Measurements from ENCODE around the gene CHRNE. TPM values are rescaled to one million over a fixed set of nuclear protein-coding genes. Genes with fewer than 3 reads are reported as not detected.
"Not testable (repeated sequence)": the region's sequence is repeated elsewhere in the genome, so short reads cannot be mapped to it uniquely, and the experiment has no call there.

The CHRNE gene
- polyA plus RNA-seq, 3 donors = 1.4 to 2.8 (median 1.8) TPM

GRCh38 chr17:4941319-4941610, 38.4 kb upstream of the CHRNE start:
- no peak for DNase-seq (ENCODE audit: extremely low read depth in 1 of 11, low read depth in 9 of 11, low spot score in 4 of 11)

- peak in 1 of 11 donors; percentile 87 for DNase-seq (ENCODE audit: extremely low read depth in 1 of 11, low read depth in 9 of 11, low spot score in 4 of 11)
Measured at GRCh38 chr17:4940555-4941318, 37.8 kb upstream of the CHRNE start.

- peak; percentile 96 to 100 (median 99) for DNase-seq (ENCODE audit: extremely low read depth in 1 of 11, low read depth in 9 of 11, low spot score in 4 of 11)
Measured at GRCh38 chr17:4939796-4940554, 37.1 kb upstream of the CHRNE start, which contains the start of the genes RNF167 and SLC25A11. TSS of gene RNF167 (plus strand) at chr17:4940268. CDS start at chr17:4940910, 642 bp downstream. TSS of gene SLC25A11 (minus strand) at chr17:4940046. CDS start at chr17:4939910, 136 bp downstream.

GRCh38 chr17:4939546-4939795, 36.6 kb upstream of the CHRNE start:
- no peak for DNase-seq (ENCODE audit: extremely low read depth in 1 of 11, low read depth in 9 of 11, low spot score in 4 of 11)

GRCh38 chr17:4938688-4939545, 36.0 kb upstream of the CHRNE start:
- no peak for DNase-seq (ENCODE audit: extremely low read depth in 1 of 11, low read depth in 9 of 11, low spot score in 4 of 11)

GRCh38 chr17:4938069-4938491, 35.2 kb upstream of the CHRNE start:
- DNase-seq (ENCODE audit: extremely low read depth in 1 of 11, low read depth in 9 of 11, low spot score in 4 of 11) = no peak

- no peak for DNase-seq (ENCODE audit: extremely low read depth in 1 of 11, low read depth in 9 of 11, low spot score in 4 of 11)
Measured at GRCh38 chr17:4937553-4937952, 34.7 kb upstream of the CHRNE start.

- DNase-seq (ENCODE audit: extremely low read depth in 1 of 11, low read depth in 9 of 11, low spot score in 4 of 11) = no peak
Measured at GRCh38 chr17:4936436-4936835, 33.5 kb upstream of the CHRNE start.

- no peak for DNase-seq (ENCODE audit: extremely low read depth in 1 of 11, low read depth in 9 of 11, low spot score in 4 of 11)
Measured at GRCh38 chr17:4935650-4936049, 32.8 kb upstream of the CHRNE start.

GRCh38 chr17:4934173-4934979, 31.5 kb upstream of the CHRNE start:
- no peak for DNase-seq (ENCODE audit: extremely low read depth in 1 of 11, low read depth in 9 of 11, low spot score in 4 of 11)

GRCh38 chr17:4933646-4934045, 30.7 kb upstream of the CHRNE start:
- no peak for DNase-seq (ENCODE audit: extremely low read depth in 1 of 11, low read depth in 9 of 11, low spot score in 4 of 11)

- no peak for DNase-seq (ENCODE audit: extremely low read depth in 1 of 11, low read depth in 9 of 11, low spot score in 4 of 11)
Measured at GRCh38 chr17:4932756-4933155, 29.9 kb upstream of the CHRNE start.

GRCh38 chr17:4931963-4932362, 29.1 kb upstream of the CHRNE start, which contains the start of gene GP1BA:
TSS of gene GP1BA (plus strand) at chr17:4932277. CDS start at chr17:4932605, 328 bp downstream.
- no peak for DNase-seq (ENCODE audit: extremely low read depth in 1 of 11, low read depth in 9 of 11, low spot score in 4 of 11)

GRCh38 chr17:4928881-4929280, 26.0 kb upstream of the CHRNE start:
- DNase-seq (ENCODE audit: extremely low read depth in 1 of 11, low read depth in 9 of 11, low spot score in 4 of 11) = no peak

GRCh38 chr17:4926577-4927335, 23.9 kb upstream of the CHRNE start:
- DNase-seq (ENCODE audit: extremely low read depth in 1 of 11, low read depth in 9 of 11, low spot score in 4 of 11) = not testable (repeated sequence)

GRCh38 chr17:4921320-4921719, 18.4 kb upstream of the CHRNE start:
- no peak for DNase-seq (ENCODE audit: extremely low read depth in 1 of 11, low read depth in 9 of 11, low spot score in 4 of 11)

GRCh38 chr17:4920351-4921048, 17.6 kb upstream of the CHRNE start:
- DNase-seq (ENCODE audit: extremely low read depth in 1 of 11, low read depth in 9 of 11, low spot score in 4 of 11) = no peak
